MM.1S (cell line): ENCODE results near the gene MYH7B.

ENCODE experiments used
- DNase-seq: peaks from one replicate; pipeline ENCODE4 v3.0.0-alpha.2; 2015
- H2AFZ ChIP-seq: fragments of 300-600 bp; sonication (generic); 2 replicates; pipeline ENCODE4 v1.6.0; 2016; ENCODE audit warnings: antibody characterized with exemption, low read length
- H3F3A ChIP-seq: fragments of 300-600 bp; sonication (generic); 2 replicates; pipeline ENCODE4 v1.6.1; 2016; ENCODE audit warnings: mild to moderate bottlenecking, antibody characterized with exemption, low read length, moderate library complexity, mixed read lengths; ENCODE audit not compliant: insufficient read depth
- H3K27ac ChIP-seq: fragments of 300-600 bp; sonication (generic); 2 replicates; pipeline ENCODE4 v1.5.1; 2016; ENCODE audit warnings: mild to moderate bottlenecking, low read length
- H3K27me3 ChIP-seq: fragments of 300-600 bp; sonication (generic); replicated peaks from 2 replicates; pipeline ENCODE4 v1.6.0; 2016; ENCODE audit warnings: low read length; ENCODE audit not compliant: insufficient read depth
- H3K36me3 ChIP-seq: fragments of 300-600 bp; sonication (generic); replicated peaks from 2 replicates; pipeline ENCODE4 v1.6.1; 2016; ENCODE audit warnings: mild to moderate bottlenecking, low read length, mixed read lengths; ENCODE audit not compliant: insufficient read depth
- H3K4me1 ChIP-seq: fragments of 300-600 bp; sonication (generic); 2 replicates; pipeline ENCODE4 v1.6.1; 2016; ENCODE audit warnings: low read length, mixed read lengths
- H3K4me2 ChIP-seq: fragments of 300-600 bp; sonication (generic); 2 replicates; pipeline ENCODE4 v1.6.0; 2016; ENCODE audit warnings: low read depth, low read length
- H3K4me3 ChIP-seq: fragments of 300-600 bp; sonication (generic); 2 replicates; pipeline ENCODE4 v1.5.1; 2016; ENCODE audit warnings: low read length, mixed read lengths
- H3K79me2 ChIP-seq: fragments of 300-600 bp; sonication (generic); 2 replicates; pipeline ENCODE4 v1.6.1; 2016; ENCODE audit warnings: mixed run types, low read length, mixed read lengths
- H3K9ac ChIP-seq: fragments of 300-600 bp; sonication (generic); 2 replicates; pipeline ENCODE4 v1.6.1; 2016; ENCODE audit warnings: low read length, mixed read lengths
- H3K9me2 ChIP-seq: fragments of 300-600 bp; sonication (generic); replicated peaks from 2 replicates; pipeline ENCODE4 v1.6.1; 2016; ENCODE audit warnings: mild to moderate bottlenecking, low read length, mixed read lengths; ENCODE audit not compliant: insufficient read depth
- H3K9me3 ChIP-seq: fragments of 300-600 bp; sonication (generic); replicated peaks from 2 replicates; pipeline ENCODE4 v1.6.1; 2016; ENCODE audit warnings: mild to moderate bottlenecking, low read length, mixed read lengths; ENCODE audit not compliant: insufficient read depth
- H4K20me1 ChIP-seq: fragments of 300-600 bp; sonication (generic); 2 replicates; pipeline ENCODE4 v1.6.1; 2016; ENCODE audit warnings: mild to moderate bottlenecking, low read length, moderate library complexity, mixed read lengths; ENCODE audit not compliant: insufficient read depth
- CTCF ChIP-seq: fragments of 300-600 bp; sonication (generic); IDR thresholded peaks from 2 replicates; pipeline ENCODE4 v1.5.1; 2016; ENCODE audit warnings: antibody characterized with exemption, low read length, mixed read lengths
- EZH2 ChIP-seq: fragments of 300-600 bp; sonication (generic); optimal IDR thresholded peaks from 2 replicates; pipeline ENCODE3; 2017; ENCODE audit warnings: low read depth, mild to moderate bottlenecking, antibody characterized with exemption, low read length, mixed read lengths
- EZH2phosphoT487 ChIP-seq: fragments of 300-600 bp; sonication (generic); IDR thresholded peaks from 2 replicates; pipeline ENCODE4 v1.6.1; 2018; ENCODE audit warnings: antibody characterized with exemption, low read length

The MYH7B gene

GRCh38 chr20:34998331-34998950 lies 42.8 kb downstream of the MYH7B start:
- TF ChIP-seq EZH2phosphoT487 (no peak), EZH2 (no peak), CTCF (no peak)
- no peak overlapping the region for H2AFZ ChIP-seq
- no peaks in the 10 kb centered on the region for H4K20me1 ChIP-seq
- no peaks in the 10 kb centered on the region for H3K79me2 ChIP-seq
- no peaks in the 10 kb centered on the region for H3K4me1 ChIP-seq
- H3K9me2 ChIP-seq, result no peaks in the 10 kb centered on the region
- H3K4me2 ChIP-seq, result no peak overlapping the region
- no peaks in the 10 kb centered on the region for H3K36me3 ChIP-seq
- H3K9me3 ChIP-seq, result no peaks in the 10 kb centered on the region
- H3K9ac ChIP-seq, result no peak overlapping the region
- DNase-seq, result no peak
- H3K27me3 ChIP-seq, result no peaks in the 10 kb centered on the region
- H3F3A ChIP-seq, result no peaks in the 10 kb centered on the region
- no peak overlapping the region for H3K4me3 ChIP-seq
- H3K27ac ChIP-seq, result no peak overlapping the region

GRCh38 chr20:34999021-34999451 lies 43.4 kb downstream of the MYH7B start:
- no peaks in the 10 kb centered on the region for H3K9me2 ChIP-seq
- no peaks in the 10 kb centered on the region for H3K36me3 ChIP-seq
- no peak for DNase-seq
- no peak overlapping the region for H3K4me2 ChIP-seq
- no peaks in the 10 kb centered on the region for H3F3A ChIP-seq
- no peaks in the 10 kb centered on the region for H3K27me3 ChIP-seq
- TF ChIP-seq EZH2 (no peak), CTCF (no peak), EZH2phosphoT487 (no peak)
- H3K27ac ChIP-seq, result no peak overlapping the region
- no peak overlapping the region for H2AFZ ChIP-seq
- no peaks in the 10 kb centered on the region for H3K79me2 ChIP-seq
- H4K20me1 ChIP-seq, result no peaks in the 10 kb centered on the region
- no peak overlapping the region for H3K4me3 ChIP-seq
- H3K9me3 ChIP-seq, result no peaks in the 10 kb centered on the region
- H3K4me1 ChIP-seq, result no peaks in the 10 kb centered on the region
- no peak overlapping the region for H3K9ac ChIP-seq

GRCh38 chr20:34999782-35000181 lies 44.1 kb downstream of the MYH7B start:
- no peak overlapping the region for H3K27ac ChIP-seq
- H3K9me3 ChIP-seq, result no peaks in the 10 kb centered on the region
- H3K4me2 ChIP-seq, result no peak overlapping the region
- DNase-seq, result no peak
- no peak overlapping the region for H3K9ac ChIP-seq
- H4K20me1 ChIP-seq, result no peaks in the 10 kb centered on the region
- H3K9me2 ChIP-seq, result no peaks in the 10 kb centered on the region
- no peaks in the 10 kb centered on the region for H3K36me3 ChIP-seq
- no peak for TF ChIP-seq EZH2
- no peak for TF ChIP-seq CTCF
- no peak for TF ChIP-seq EZH2phosphoT487
- no peak overlapping the region for H2AFZ ChIP-seq
- no peaks in the 10 kb centered on the region for H3K4me1 ChIP-seq
- H3F3A ChIP-seq, result no peaks in the 10 kb centered on the region
- H3K79me2 ChIP-seq, result no peaks in the 10 kb centered on the region
- H3K4me3 ChIP-seq, result no peak overlapping the region
- no peaks in the 10 kb centered on the region for H3K27me3 ChIP-seq
